ENCODE measurements around the gene PTGER4. TPM values are rescaled to one million over a fixed set of nuclear protein-coding genes. Genes with fewer than 3 reads are reported as not detected.

The PTGER4 gene
- total RNA-seq, 6 experiments from 2014 or later = 0.84 to 4.4 (median 2.9) TPM

DNA sequence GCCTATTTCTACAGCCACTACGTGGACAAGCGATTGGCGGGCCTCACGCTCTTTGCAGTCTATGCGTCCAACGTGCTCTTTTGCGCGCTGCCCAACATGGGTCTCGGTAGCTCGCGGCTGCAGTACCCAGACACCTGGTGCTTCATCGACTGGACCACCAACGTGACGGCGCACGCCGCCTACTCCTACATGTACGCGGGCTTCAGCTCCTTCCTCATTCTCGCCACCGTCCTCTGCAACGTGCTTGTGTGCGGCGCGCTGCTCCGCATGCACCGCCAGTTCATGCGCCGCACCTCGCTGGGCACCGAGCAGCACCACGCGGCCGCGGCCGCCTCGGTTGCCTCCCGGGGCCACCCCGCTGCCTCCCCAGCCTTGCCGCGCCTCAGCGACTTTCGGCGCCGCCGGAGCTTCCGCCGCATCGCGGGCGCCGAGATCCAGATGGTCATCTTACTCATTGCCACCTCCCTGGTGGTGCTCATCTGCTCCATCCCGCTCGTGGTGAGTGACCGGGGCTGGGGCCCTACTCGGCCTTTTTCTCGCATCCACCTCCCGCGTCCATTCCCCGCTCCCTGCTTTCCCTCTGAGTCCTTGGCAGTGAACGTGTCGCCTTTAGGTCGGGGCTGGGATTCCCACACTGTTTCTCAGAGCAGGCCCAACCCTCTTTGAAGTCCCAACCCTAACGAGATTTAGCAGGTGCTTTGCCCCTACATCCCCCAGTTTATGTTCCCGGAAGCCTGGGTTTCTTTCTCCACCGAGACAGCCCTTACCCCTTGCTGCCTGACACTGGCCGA, 1.8 kb downstream of the PTGER4 start:
- intact Hi-C loops (cut with DNase I) = loop anchor here (10.0 kb wide), 1 partner anchor 737 kb away; no protein-coding TSS in a partner anchor

DNA sequence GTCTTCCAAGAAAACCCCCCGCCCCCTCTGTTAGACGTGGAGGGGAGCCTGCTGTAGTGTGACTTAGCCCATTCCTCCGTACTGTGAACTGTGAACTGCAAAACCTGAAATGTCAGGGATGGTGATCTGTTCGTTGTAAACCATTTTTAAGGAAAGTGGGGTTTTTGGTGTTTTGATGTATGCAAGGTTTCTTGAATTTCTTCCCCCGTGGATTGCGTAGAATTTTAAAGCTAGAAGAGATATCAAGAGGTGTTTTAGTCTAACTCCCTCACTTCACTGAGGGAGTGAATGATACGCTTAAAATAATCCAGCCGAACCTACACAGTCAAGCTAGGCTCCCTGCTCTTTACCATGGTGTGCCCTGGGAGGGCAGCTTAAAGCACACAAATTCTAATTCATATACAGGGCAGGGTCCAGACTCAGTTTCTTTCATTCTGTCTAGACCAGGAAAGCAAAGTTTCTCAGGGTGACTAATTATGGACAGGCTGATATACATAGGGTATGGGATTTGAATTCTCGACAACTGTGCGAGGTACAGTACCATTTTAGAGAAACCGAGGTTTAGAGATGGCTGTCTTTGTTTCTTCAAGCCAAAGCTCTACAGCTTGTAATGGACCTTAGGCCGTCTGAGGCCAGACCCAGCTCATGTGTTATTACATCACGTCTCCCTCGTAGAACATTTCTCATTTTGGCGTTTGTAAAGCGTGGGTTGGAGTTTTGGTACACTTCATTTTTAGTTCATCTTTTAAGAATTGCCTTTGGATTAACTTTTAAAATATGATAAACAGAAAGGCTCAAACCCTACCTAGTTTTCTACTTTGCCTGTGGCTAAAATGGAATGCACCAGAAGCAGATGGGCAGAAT, 2.7 kb downstream of the PTGER4 start:
- DNase-seq (no peak), ATAC-seq (no peak)
- Histone ChIP-seq H3K9me3 (no peaks in the 10 kb centered on the region), H3K4me3 (peak overlapping the region; percentile 3 to 58 (median 8)), H3K4me1 (peaks cover 0 to 11% (median 2%) of the 10 kb centered on the region in 4 donors), H3K27ac (peak overlapping the region in 2 of 3 donors; percentile 38 to 39), H3K27me3 (peaks cover 0 to 13% of the 10 kb centered on the region in 2 donors), H3K36me3 (no peaks in the 10 kb centered on the region)
- TF ChIP-seq, protein P1, sequence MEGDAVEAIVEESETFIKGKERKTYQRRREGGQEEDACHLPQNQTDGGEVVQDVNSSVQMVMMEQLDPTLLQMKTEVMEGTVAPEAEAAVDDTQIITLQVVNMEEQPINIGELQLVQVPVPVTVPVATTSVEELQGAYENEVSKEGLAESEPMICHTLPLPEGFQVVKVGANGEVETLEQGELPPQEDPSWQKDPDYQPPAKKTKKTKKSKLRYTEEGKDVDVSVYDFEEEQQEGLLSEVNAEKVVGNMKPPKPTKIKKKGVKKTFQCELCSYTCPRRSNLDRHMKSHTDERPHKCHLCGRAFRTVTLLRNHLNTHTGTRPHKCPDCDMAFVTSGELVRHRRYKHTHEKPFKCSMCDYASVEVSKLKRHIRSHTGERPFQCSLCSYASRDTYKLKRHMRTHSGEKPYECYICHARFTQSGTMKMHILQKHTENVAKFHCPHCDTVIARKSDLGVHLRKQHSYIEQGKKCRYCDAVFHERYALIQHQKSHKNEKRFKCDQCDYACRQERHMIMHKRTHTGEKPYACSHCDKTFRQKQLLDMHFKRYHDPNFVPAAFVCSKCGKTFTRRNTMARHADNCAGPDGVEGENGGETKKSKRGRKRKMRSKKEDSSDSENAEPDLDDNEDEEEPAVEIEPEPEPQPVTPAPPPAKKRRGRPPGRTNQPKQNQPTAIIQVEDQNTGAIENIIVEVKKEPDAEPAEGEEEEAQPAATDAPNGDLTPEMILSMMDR (IDR thresholded peaks at IDR 0.05) = no peak
- no peak for TF ChIP-seq POLR2A (IDR thresholded peaks at IDR 0.05)
- WGBS (ENCODE audit: insufficient coverage, low coverage, low lambda C conversion rate, missing lambda C conversion rate) = 63% methylated on average over 15 of the region's 16 CpGs
- intact Hi-C loops (cut with DNase I) = loop anchor here (10.0 kb wide), 1 partner anchor 738 kb away; no protein-coding TSS in a partner anchor

More for the DNA sequence above, 1.8 kb downstream of the PTGER4 start:
- Histone ChIP-seq H3K4me1 (peaks cover 0 to 11% (median 2%) of the 10 kb centered on the region in 4 donors), H3K27me3 (peaks cover 0 to 13% of the 10 kb centered on the region in 2 donors), H3K36me3 (no peaks in the 10 kb centered on the region), H3K4me3 (peak overlapping the region; percentile 46 to 73 (median 58)), H3K27ac (peak overlapping the region in 2 of 3 donors; percentile 38 to 39), H3K9me3 (no peaks in the 10 kb centered on the region)
- ATAC-seq (no peak), DNase-seq (peak; percentile 45 to 68 (median 51))
- WGBS (ENCODE audit: insufficient coverage, low coverage, low lambda C conversion rate, missing lambda C conversion rate) = 13% methylated on average over 25 of the region's 67 CpGs
- TF ChIP-seq, protein P1 (IDR thresholded peaks at IDR 0.05) = no peak
- TF ChIP-seq POLR2A (IDR thresholded peaks at IDR 0.05) = no peak

- TF ChIP-seq, protein P1 (IDR thresholded peaks at IDR 0.05) = no peak
- TF ChIP-seq POLR2A (IDR thresholded peaks at IDR 0.05) = no peak
- WGBS (ENCODE audit: insufficient coverage, low coverage, low lambda C conversion rate, missing lambda C conversion rate) = 43% methylated on average over 1 of the region's 1 CpG
- Histone ChIP-seq H3K36me3 (no peaks in the 10 kb centered on the region), H3K27me3 (peaks cover 0 to 13% of the 10 kb centered on the region in 2 donors), H3K4me1 (peaks cover 0 to 11% (median 2%) of the 10 kb centered on the region in 4 donors), H3K27ac (peak overlapping the region in 2 of 3 donors; percentile 3 to 29), H3K4me3 (peak overlapping the region in 2 of 3 donors; percentile 8 to 58), H3K9me3 (no peaks in the 10 kb centered on the region)
- intact Hi-C loops (cut with DNase I) = loop anchor here (10.0 kb wide), 1 partner anchor 739 kb away; no protein-coding TSS in a partner anchor
- no peak for DNase-seq
- ATAC-seq = no peak
Measured at GRCh38 chr5:40683305-40683704, 3.6 kb downstream of the PTGER4 start.

DNA sequence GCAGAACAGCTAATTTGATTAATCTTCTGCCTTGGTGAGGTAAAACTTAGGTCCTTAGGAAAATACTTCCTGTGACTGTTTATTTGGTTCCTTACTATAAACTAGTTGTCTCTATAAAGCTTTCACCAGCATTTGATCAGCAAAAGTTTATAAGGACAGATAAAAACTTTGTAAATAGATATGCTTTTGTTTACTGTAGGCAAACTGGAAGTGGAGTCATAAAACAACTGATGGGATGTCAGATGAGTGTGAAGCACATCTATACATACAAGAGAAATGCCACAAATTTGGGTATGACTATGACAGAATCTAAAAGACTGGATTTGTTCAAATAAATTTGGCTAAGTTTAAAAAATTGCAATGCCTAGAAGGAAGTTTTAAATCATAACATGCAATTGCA, 5.5 kb downstream of the PTGER4 start:
- Histone ChIP-seq H3K4me3 (no peak overlapping the region), H3K4me1 (peaks cover 0 to 5% (median 1%) of the 10 kb centered on the region in 4 donors), H3K27ac (no peak overlapping the region), H3K9me3 (no peaks in the 10 kb centered on the region), H3K27me3 (peaks cover 0 to 13% of the 10 kb centered on the region in 2 donors), H3K36me3 (no peaks in the 10 kb centered on the region)
- ATAC-seq (no peak), DNase-seq (no peak)
- intact Hi-C loops (cut with DNase I) = loop anchor here (10.0 kb wide), 1 partner anchor 740 kb away; no protein-coding TSS in a partner anchor
- TF ChIP-seq, protein P1 (IDR thresholded peaks at IDR 0.05) = no peak
- TF ChIP-seq POLR2A (IDR thresholded peaks at IDR 0.05) = no peak
